GM18868 (cell line): ENCODE measurements around the gene RFC3.
A peak's percentile ranks its signal among the peaks of the same experiment; 100 is the strongest.

Experiments
- ATAC-seq: cut with Tn5 transposase; IDR thresholded peaks from one replicate; pipeline ENCODE4 v1.9.1; 2021; ENCODE audit warnings: mild to moderate bottlenecking, moderate library complexity; ENCODE audit not compliant: unreplicated experiment

The RFC3 gene

DNA sequence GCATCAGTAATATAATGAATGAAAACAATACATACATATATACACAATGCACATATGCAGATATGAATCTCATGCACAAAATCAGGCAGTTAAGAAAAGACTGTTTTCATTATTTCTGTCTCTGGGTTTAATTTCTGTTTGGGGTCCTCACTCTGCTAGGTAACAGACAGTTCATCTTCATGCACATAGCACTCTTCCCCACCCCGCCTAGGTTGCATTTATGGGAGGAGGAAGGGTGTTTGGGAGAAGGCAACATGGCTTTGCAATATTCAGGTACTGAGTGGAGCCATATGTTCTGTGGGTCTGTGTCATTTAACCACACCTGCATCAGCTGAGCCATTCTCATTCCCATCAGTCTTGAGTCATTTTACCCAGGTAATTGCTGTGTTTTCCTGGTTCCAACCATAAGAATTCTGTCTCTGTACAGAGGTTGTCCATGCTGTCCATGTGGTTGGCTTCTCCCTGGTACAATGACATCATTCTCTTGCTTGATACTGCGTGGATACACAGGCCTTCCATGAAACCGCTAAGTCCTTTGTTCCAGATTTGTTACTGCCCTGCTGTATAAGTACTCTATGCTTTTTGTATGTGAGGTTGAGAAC, 45.3 kb downstream of the RFC3 start:
- no peak for ATAC-seq

- peak; percentile 98 for ATAC-seq
Measured at GRCh38 chr13:33865945-33866344, 48.0 kb downstream of the RFC3 start.

DNA sequence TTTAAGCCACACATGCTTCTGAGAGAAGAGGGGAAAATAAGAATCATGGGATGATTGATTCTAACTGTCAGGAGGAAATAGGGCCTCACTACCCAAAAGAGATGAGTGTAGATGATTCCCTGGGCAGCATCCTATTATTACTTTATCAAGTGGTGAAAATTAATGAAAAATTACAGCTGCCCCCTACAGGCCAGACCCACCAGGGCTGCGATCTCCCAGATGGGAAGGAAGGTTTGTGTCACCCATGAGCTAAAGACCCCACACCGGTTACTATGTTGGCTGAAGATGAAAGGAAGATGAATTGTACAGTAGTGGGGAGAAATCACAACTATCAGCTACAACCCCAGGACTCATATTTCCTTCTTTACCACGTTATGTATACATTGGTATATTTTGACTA, 49.5 kb downstream of the RFC3 start:
- no peak for ATAC-seq

GRCh38 chr13:33868343-33868994, 50.5 kb downstream of the RFC3 start:
- ATAC-seq: no peak

DNA sequence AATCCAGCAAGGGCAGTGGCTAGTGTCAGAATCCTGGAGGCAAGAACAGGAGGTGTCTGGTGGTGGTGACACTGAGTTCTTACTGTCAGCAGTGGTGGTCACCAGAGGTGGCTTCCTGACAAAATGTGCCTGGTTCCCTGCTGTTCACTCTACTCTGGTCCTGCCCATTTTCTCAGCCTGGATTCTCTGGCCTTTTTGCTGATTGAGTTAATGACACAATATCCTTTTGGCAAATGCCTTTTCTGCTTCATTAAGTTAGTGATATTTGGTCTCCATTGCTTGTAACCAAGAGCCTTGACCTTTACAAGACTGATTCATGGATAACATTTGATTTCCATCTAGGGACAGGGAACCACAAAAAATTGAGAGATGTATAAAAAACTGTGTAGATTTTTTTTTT, 51.1 kb downstream of the RFC3 start:
- ATAC-seq: no peak

DNA sequence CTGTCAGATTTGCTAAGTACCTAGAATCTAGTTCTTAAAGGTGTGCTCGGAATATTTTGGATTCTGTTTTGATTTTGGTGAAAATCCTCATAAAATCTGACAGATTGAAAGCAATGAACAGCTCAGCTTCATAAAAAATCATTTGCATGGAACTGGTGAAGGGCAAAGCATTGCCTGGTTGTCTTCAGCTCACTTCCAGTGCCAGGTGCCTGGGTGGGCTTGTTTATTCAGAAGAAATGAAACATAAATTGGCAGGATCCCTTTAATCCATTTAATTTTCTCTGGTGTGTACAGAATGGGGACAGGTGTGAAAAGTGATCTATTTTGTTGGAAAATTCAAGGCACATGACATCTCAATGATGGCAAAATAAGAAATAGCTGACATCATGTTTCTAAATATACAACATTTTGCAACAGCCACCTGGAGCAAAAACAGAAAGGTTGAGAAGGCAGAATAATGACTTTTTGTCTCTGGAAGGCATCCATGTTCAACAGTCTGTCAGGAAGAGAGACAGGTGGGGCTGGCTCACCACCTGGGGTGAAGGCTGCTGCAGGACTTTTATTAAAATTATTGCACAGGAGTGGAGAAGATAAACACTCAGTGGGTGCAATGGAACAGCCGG, 52.2 kb downstream of the RFC3 start:
- ATAC-seq: no peak

GRCh38 chr13:33871207-33872004, 53.5 kb downstream of the RFC3 start:
- no peak for ATAC-seq

- no peak for ATAC-seq
Measured at GRCh38 chr13:33872005-33872351, 54.0 kb downstream of the RFC3 start.

DNA sequence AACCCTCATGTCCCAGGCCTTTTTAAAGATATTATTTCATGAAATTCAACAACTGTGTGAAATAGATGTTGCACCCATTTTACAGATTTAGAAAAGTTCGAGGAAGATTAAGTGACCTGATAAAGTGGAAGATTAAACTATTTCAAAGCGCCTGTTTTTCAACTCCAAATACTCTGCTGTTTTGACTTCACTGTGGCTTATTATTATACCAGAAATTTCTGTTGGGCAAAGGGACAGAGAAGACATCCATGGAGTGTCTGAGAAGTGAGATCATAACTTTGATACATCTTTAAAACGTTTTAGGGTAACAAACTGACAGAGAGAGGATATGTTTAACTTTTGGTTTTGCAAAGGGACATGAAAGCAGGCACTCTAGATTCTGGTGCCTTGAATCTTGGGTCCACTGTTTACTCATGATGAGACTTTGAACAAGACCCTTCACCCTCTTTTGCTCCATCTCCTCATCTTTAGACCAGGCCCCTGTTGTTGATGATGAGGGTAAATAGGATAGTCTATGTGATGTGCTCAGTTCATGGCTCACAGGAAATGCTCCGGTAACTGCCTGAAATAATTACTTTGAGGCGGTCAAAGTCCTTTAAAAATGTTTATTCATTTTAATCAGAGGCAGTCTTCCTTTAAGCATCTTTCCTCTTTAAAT, 55.4 kb downstream of the RFC3 start:
- no peak for ATAC-seq

DNA sequence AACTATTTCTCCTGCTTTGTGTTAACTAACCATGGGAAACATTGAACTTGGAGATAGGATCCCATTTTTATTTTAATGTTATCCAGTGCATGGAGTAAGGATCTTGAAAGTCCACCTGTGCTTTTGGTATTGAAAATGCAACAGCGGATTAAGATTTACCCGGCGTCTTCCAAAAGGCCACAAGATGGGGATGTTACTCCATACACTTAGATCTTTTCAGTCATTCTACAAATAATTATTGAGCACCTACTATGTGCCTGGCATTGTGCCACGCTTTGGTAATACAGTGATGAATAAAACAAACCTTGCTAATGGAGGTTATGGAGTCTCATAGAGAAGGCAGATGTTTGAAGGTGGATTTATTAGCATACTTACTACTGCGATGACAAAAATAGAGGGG, 56.9 kb downstream of the RFC3 start:
- no peak for ATAC-seq

GRCh38 chr13:33875618-33876401, 57.9 kb downstream of the RFC3 start:
- no peak for ATAC-seq

DNA sequence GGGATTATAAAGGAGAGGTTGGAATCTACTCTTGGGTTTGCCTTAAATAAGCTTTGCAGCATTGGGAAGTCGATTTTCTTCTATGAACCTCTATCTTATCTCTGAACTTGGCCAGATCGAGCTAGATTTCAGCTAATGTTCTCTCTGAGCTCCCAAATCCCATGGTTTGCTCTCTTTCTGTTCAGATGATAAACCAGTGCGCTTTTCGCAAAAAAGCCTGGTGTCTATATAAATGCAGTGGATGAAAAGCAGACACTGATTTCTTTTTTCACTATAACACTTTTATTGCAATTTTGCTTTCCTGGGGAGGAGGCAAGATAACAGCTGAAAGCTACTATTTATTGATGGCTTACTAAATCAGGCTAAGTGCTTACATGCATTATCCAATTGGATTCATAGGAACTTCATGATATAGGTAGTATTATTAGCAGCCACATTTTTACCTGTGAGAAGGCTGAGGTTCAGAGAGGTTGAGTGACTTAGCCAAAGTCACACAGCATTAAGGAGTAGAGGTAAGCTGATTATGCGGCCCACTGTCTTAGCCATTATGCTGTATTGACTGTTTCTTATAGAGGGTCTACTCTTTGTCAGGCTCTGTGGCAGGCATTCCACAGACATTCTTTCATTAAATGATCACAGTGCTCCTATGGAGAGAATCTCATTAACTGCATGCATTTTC, 58.9 kb downstream of the RFC3 start:
- ATAC-seq: no peak

DNA sequence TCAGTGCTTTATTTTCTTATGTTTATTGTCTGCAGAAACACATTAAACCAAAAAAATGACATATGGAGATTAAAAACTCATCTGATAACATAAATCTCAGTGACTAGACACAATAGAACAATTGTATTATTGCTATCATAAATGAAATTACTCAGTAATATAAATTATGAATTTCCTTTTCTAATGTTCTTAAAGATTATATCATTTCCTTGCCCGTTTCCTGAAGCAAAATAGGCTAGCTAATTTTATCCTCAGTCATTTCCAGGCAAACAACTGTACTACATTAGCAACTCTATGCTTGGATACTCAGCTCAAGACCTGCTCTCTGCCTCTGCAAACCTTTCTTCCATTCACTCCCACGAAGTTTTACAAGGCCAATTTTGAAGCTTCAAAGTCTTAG, 61.2 kb downstream of the RFC3 start:
- ATAC-seq: no peak

DNA sequence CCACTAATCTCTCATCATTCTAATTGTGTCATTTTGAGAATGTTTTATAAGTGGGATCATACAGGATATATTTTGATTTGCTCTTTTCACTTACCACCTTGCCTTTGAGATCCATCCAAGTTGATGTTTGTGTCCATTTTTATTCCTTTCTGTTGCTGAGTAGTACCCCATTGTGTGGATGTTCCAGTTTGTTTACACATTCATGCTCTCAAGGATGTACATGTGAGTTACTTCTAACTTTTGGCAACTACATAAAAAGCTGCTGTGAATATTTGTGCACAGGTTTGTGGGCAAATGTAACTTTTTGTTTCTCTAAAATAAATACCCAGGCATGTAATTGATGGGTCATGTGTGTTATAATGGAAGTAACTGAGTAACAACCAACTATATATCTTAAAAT, 64.9 kb downstream of the RFC3 start:
- ATAC-seq: no peak

DNA sequence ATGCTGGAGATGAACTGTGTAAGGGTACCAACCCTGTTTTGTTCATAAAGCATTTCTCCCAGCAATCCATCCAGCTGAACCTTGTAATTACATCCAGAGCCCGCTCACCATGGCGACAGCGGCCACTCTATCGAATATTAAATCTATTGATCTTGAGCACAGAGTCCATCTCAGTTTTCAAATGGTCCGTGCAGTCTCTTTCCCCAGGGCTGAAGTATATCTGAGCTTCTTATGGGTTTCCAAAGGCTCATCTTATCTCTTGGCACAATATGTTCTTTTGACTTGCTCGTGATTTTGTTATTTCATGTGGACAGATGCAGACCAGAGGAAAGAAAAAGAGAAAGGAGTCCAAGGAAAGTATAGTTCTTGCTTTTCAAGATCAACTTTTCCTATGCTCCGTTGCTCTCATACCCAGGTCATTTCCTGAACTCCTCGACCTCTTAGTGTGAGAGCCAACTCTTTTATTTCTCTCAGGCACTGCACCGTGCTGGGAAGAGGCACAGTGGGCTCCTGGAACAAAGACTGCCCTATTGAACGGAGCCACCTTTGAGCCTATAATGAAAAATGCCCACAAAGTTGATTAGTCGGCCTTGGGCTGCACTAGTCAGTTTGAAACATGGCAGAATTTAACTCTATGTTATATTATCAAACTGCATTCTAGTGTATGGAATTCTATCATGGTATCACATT, 66.7 kb downstream of the RFC3 start:
- no peak for ATAC-seq
